ENCODE data around the gene CCNT1. TPM values are rescaled to one million over a fixed set of nuclear protein-coding genes. Genes with fewer than 3 reads are reported as not detected.

CCNT1 gene
- total and polyA plus RNA-seq, 2 of the 13 experiments (the other 11 are each of a cell fraction or from before 2014, with no cell fraction given), result 18.0 to 28.2 TPM

DNA sequence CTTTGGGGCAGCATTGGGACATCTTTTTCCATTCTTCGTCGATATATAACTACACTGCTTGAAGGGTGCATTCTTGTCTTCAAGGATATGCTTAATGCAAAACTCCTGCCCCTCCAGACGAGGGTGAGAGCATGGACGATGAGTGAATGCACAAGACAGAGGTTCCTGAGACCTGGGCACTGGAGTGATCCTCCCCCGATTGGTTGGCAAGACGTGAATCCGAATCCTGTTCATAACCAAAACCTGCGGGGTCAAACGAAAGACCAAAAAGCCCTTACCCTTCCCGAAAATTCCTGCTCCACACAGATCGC is 35.2 kb downstream of the CCNT1 start:
- in situ Hi-C loops (cut with HindIII; ENCODE audit: extremely low pct_ligation_motif_present, low pct_unique_long_range_greater_than_20kb), result no loop called here
- DNase-seq (ENCODE audit: low spot score), result peak; percentile 12
- peak overlapping the region; percentile 93 for H3K27ac ChIP-seq (ENCODE audit: extremely low read length, insufficient read depth, low read length)
- POLR2A ChIA-PET, result interaction anchor here (1.3 to 1.5 kb wide), 3 partner anchors 29 to 108 kb away, joined by 5 to 8 read pairs (median 6); partner anchors contain the start of genes ADCY6 and CCNT1
- H3K79me2 ChIP-seq (ENCODE audit: insufficient read depth, low read length), result peaks cover 54% of the 10 kb centered on the region
- peaks cover 10% of the 10 kb centered on the region; the same call in 1 of the 2 replicates for H4K20me1 ChIP-seq (ENCODE audit: insufficient read depth, low read length)
- 0 out of 2 replicates have a peak, but pooled peaks have one; percentile 37 for TF ChIP-seq FUBP1 (CRISPR knock-in tag; IDR thresholded peaks at IDR 0.05; ENCODE audit: borderline replicate concordance)
- TF ChIP-seq ZNF451 (CRISPR knock-in tag; IDR thresholded peaks at IDR 0.05), result 0 out of 2 replicates have a peak, but pooled peaks have one; percentile 5
- TF ChIP-seq MIER3 (CRISPR knock-in tag; IDR thresholded peaks at IDR 0.05; ENCODE audit: borderline replicate concordance), result 0 out of 2 replicates have a peak, but pooled peaks have one; percentile 2
- TF ChIP-seq ZUFSP (CRISPR knock-in tag; IDR thresholded peaks at IDR 0.05; ENCODE audit: borderline replicate concordance), result no peak
- no peak for TF ChIP-seq ZNF530 (CRISPR knock-in tag; IDR thresholded peaks at IDR 0.05; ENCODE audit: low read depth)
- intact Hi-C loops (cut with micrococcal nuclease; ENCODE audit: unreplicated experiment), result no loop called here
- peak overlapping the region; percentile 96 for H3K9ac ChIP-seq (ENCODE audit: insufficient read depth, low read depth, low read length)
- peak overlapping the region; percentile 89 for H3K4me2 ChIP-seq (ENCODE audit: low read depth, low read length)
- ATAC-seq, result peak; percentile 2
- no peaks in the 10 kb centered on the region for H3K9me3 ChIP-seq (ENCODE audit: low read length)
- peaks cover 42% of the 10 kb centered on the region for H3K4me1 ChIP-seq (ENCODE audit: insufficient read depth, low read length)
- H3K27me3 ChIP-seq (ENCODE audit: control insufficient read depth in 1 of 2, insufficient read depth in 2 of 2, low read length in 2 of 2), result no peaks in the 10 kb centered on the region; a peak in 1 of 5 replicates
- BruUV-seq (replicated peaks), result TSS peak; percentile 53
- FAIRE-seq, result no peak
- CTCF ChIA-PET (ENCODE audit: low intra/inter-chr PET ratio, low total read pairs), result no interaction called here
- WGBS (ENCODE audit: low lambda C conversion rate), result 6% methylated on average over 11 of the region's 11 CpGs
- H3K4me3 ChIP-seq (replicated peaks in 1 of 3; ENCODE audit: insufficient read depth in 1 of 3, low read depth in 2 of 3, low read length in 3 of 3), result peak overlapping the region; percentile 82 to 91 (median 85)
- H2AFZ ChIP-seq (ENCODE audit: low read length), result no peak overlapping the region
- H3K36me3 ChIP-seq (replicated peaks in 1 of 2; ENCODE audit: control insufficient read depth in 1 of 2, insufficient read depth in 2 of 2, low read length in 2 of 2), result peaks cover 4 to 26% of the 10 kb centered on the region in 2 experiments; a peak in 3 of 5 replicates
